ENCODE results near the gene ZNF143.
A peak's percentile ranks its signal among the peaks of the same experiment; 100 is the strongest.

Gene ZNF143

DNA sequence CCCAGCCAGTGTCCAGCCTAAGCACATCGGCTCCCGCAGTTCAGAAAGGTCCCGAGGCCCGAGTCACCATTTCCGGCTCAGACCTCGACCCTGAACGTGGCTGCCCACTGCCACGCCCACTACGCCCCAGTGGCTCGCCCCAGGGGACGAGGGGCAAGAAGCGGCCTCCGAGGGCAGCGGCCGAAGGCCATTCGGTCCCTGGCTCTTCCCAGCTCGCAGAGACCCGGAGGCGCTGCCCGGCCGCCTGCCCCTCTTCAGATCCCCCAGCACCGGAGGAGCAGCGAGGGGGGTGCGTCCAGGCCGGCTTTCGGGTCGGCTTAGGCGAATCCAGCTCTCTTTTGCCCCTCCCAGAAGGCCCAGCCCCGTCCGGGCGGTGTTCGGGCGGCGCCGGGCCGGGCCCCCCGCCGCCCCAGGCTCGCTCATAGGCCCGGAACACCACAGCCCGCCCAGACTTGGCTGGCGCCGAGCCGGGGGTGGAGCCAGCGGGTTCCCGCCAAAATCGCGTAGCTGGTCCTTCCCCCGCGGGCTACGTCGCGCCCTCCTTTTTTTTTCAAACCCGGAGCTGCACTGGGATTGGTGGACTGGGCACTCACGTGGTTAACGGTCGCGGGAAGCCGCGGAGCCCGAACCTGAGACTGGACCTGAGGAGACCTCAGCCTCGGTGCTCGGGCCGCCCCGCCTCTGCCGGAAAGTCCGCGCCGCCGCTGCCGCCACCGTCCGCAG is 112.4 kb downstream of the ZNF143 start, which contains the start of gene WEE1:
TSS of gene WEE1 (plus strand) at position 619 of the 723 bp plus-strand sequence. CDS start 264 bp downstream, outside the sequence.
- peaks cover 35% of the 10 kb centered on the region for H3K36me3 Mint-ChIP-seq (ENCODE audit: low read depth)
- peak within 1 kb of the TSS; percentile 97 for H3K4me3 Mint-ChIP-seq
- peaks cover 34% of the 10 kb centered on the region for H3K4me1 Mint-ChIP-seq (ENCODE audit: low read depth)
- H3K27me3 Mint-ChIP-seq (ENCODE audit: low read depth) = peaks cover 8% of the 10 kb centered on the region
- H3K27ac Mint-ChIP-seq = peak within 1 kb of the TSS; percentile 91
- H3K9me3 Mint-ChIP-seq = no peaks in the 10 kb centered on the region

GRCh38 chr11:9573775-9574621 is 113.2 kb downstream of the ZNF143 start:
- Mint-ChIP-seq H3K36me3 (ENCODE audit: low read depth) (peaks cover 39% of the 10 kb centered on the region), H3K4me3 (peak overlapping the region; percentile 97), H3K4me1 (ENCODE audit: low read depth) (peaks cover 33% of the 10 kb centered on the region), H3K27me3 (ENCODE audit: low read depth) (peaks cover 8% of the 10 kb centered on the region), H3K27ac (peak overlapping the region; percentile 91), H3K9me3 (no peaks in the 10 kb centered on the region)

- H3K9me3 Mint-ChIP-seq = no peaks in the 10 kb centered on the region
- peak overlapping the region; percentile 91 for H3K27ac Mint-ChIP-seq
- peak overlapping the region; percentile 97 for H3K4me3 Mint-ChIP-seq
- peaks cover 44% of the 10 kb centered on the region for H3K36me3 Mint-ChIP-seq (ENCODE audit: low read depth)
- H3K4me1 Mint-ChIP-seq (ENCODE audit: low read depth) = peaks cover 35% of the 10 kb centered on the region
- peaks cover 8% of the 10 kb centered on the region for H3K27me3 Mint-ChIP-seq (ENCODE audit: low read depth)
Measured at GRCh38 chr11:9574622-9575259, 113.9 kb downstream of the ZNF143 start.

DNA sequence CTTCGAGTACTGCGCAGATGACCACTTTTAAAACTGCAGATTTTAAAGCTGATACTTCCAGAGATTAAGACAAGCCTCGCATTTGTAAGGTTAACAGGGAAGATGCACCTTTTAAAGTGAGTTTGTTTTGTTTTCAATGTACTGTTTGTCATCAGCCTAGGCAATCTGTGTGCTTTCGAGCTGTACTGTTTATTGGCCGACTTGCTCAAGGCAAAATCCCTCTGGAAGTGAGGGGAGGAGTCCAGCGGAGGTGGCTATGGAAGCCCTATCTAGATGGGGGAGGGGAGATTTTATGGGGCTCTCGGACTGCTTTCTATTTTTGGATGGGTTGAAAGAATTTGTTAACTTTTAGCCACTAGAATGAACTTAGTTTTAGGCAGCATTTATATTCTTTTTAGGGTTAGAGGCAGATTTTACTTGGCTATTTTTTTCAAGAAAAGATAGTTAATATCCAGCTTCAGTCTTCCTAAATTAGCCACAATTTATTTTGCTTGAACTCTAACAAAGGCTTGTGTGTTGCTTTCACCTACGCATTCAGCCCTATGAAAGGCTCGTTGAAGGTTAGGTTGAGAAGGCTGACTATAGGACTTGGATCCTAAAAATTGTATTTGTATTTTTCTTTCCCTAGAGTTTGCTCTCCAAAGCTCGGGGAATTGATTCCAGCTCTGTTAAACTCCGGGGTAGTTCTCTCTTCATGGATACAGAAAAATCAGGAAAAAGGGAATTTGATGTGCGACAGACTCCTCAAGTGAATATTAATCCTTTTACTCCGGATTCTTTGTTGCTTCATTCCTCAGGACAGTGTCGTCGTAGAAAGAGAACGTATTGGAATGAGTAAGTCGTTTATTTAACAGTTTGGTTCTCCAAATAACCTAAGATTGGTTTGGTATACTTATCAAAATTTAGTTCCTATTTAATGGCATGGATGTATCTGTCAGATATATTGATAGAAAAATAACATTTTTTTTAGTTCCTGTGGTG is 114.7 kb downstream of the ZNF143 start:
- peaks cover 7% of the 10 kb centered on the region for H3K27me3 Mint-ChIP-seq (ENCODE audit: low read depth)
- H3K27ac Mint-ChIP-seq = peak overlapping the region; percentile 91
- no peaks in the 10 kb centered on the region for H3K9me3 Mint-ChIP-seq
- peaks cover 43% of the 10 kb centered on the region for H3K36me3 Mint-ChIP-seq (ENCODE audit: low read depth)
- H3K4me3 Mint-ChIP-seq = peak overlapping the region; percentile 97
- peaks cover 36% of the 10 kb centered on the region for H3K4me1 Mint-ChIP-seq (ENCODE audit: low read depth)

- peaks cover 55% of the 10 kb centered on the region for H3K36me3 Mint-ChIP-seq (ENCODE audit: low read depth)
- H3K4me3 Mint-ChIP-seq = peak overlapping the region; percentile 97
- H3K27ac Mint-ChIP-seq = peak overlapping the region; percentile 82
- H3K27me3 Mint-ChIP-seq (ENCODE audit: low read depth) = no peaks in the 10 kb centered on the region
- no peaks in the 10 kb centered on the region for H3K9me3 Mint-ChIP-seq
- H3K4me1 Mint-ChIP-seq (ENCODE audit: low read depth) = peaks cover 38% of the 10 kb centered on the region
Measured at GRCh38 chr11:9576701-9577381, 116.0 kb downstream of the ZNF143 start.

- Mint-ChIP-seq H3K27me3 (ENCODE audit: low read depth) (no peaks in the 10 kb centered on the region), H3K36me3 (ENCODE audit: low read depth) (peaks cover 61% of the 10 kb centered on the region), H3K4me3 (peak overlapping the region; percentile 62), H3K27ac (peak overlapping the region; percentile 82), H3K4me1 (ENCODE audit: low read depth) (peaks cover 38% of the 10 kb centered on the region), H3K9me3 (no peaks in the 10 kb centered on the region)
Measured at GRCh38 chr11:9577556-9577955, 116.7 kb downstream of the ZNF143 start.

Data from T-helper 1 cell treated with Interleukin-12 subunit alpha and Interleukin-12 subunit beta and Interleukin-4 antibody, amounts not matched to agents 30 μg/mL and 1 μg/mL, for 36 hours (primary cell).